Measurements from ENCODE around the gene AIP. TPM values are rescaled to one million over a fixed set of nuclear protein-coding genes. Genes with fewer than 3 reads are reported as not detected.

Gene AIP
- total RNA-seq, 4 donors from 2014 or later, result 39.9 to 75.9 (median 58.4) TPM

- DNase-seq, result no peak
These were observed 40.1 kb upstream of the AIP start for GRCh38 chr11:67442504-67443404.

GRCh38 chr11:67445515-67445914, 37.3 kb upstream of the AIP start:
- Histone ChIP-seq H3K27me3 (no peaks in the 10 kb centered on the region), H3K9me3 (no peaks in the 10 kb centered on the region), H3K4me1 (peaks cover 0 to 50% (median 46%) of the 10 kb centered on the region in 4 donors), H3K4me3 (no peak overlapping the region), H3K27ac (peak overlapping the region in 3 of 4 donors; percentile 43 to 99 (median 58)), H3K36me3 (peaks cover 0 to 15% (median 0%) of the 10 kb centered on the region in 3 donors)
- DNase-seq, result no peak
- no peak for TF ChIP-seq POLR2A (IDR thresholded peaks at IDR 0.05)
- TF ChIP-seq CTCF (IDR thresholded peaks at IDR 0.05), result no peak

More at GRCh38 chr11:67442504-67443404, 40.1 kb upstream of the AIP start:
- H3K36me3 ChIP-seq, result peaks cover 0 to 43% (median 0%) of the 10 kb centered on the region in 3 donors
- peaks cover 0 to 59% (median 51%) of the 10 kb centered on the region in 4 donors for H3K4me1 ChIP-seq
- peak overlapping the region; percentile 88 to 99 (median 96) for H3K27ac ChIP-seq
- H3K9me3 ChIP-seq, result no peaks in the 10 kb centered on the region
- H3K27me3 ChIP-seq, result no peaks in the 10 kb centered on the region
- peak overlapping the region; percentile 49 to 95 (median 72) for H3K4me3 ChIP-seq
- TF ChIP-seq CTCF (IDR thresholded peaks at IDR 0.05), result no peak
- no peak for TF ChIP-seq POLR2A (IDR thresholded peaks at IDR 0.05)

- Histone ChIP-seq H3K4me3 (no peak overlapping the region), H3K27ac (no peak overlapping the region), H3K36me3 (no peaks in the 10 kb centered on the region), H3K27me3 (no peaks in the 10 kb centered on the region), H3K9me3 (no peaks in the 10 kb centered on the region), H3K4me1 (peaks cover 0 to 34% (median 28%) of the 10 kb centered on the region in 4 donors)
- no peak for DNase-seq
- no peak for TF ChIP-seq CTCF (IDR thresholded peaks at IDR 0.05)
- no peak for TF ChIP-seq POLR2A (IDR thresholded peaks at IDR 0.05)
These were observed 34.6 kb upstream of the AIP start for GRCh38 chr11:67448220-67448609.

GRCh38 chr11:67449116-67449844, 33.5 kb upstream of the AIP start:
- DNase-seq, result no peak
- peaks cover 0 to 33% (median 25%) of the 10 kb centered on the region in 4 donors for H3K4me1 ChIP-seq
- peak overlapping the region in 1 of 4 donors; percentile 5 for H3K27ac ChIP-seq
- no peaks in the 10 kb centered on the region for H3K27me3 ChIP-seq
- no peak for TF ChIP-seq CTCF (IDR thresholded peaks at IDR 0.05)
- TF ChIP-seq POLR2A (IDR thresholded peaks at IDR 0.05), result no peak
- H3K9me3 ChIP-seq, result no peaks in the 10 kb centered on the region
- no peak overlapping the region for H3K4me3 ChIP-seq
- no peaks in the 10 kb centered on the region for H3K36me3 ChIP-seq

- Histone ChIP-seq H3K4me1 (peaks cover 0 to 21% (median 9%) of the 10 kb centered on the region in 4 donors), H3K27me3 (no peaks in the 10 kb centered on the region), H3K27ac (no peak overlapping the region), H3K36me3 (no peaks in the 10 kb centered on the region), H3K4me3 (no peak overlapping the region), H3K9me3 (no peaks in the 10 kb centered on the region)
- no peak for DNase-seq
- TF ChIP-seq POLR2A (IDR thresholded peaks at IDR 0.05), result no peak
- TF ChIP-seq CTCF (IDR thresholded peaks at IDR 0.05), result no peak
These were observed 31.8 kb upstream of the AIP start for GRCh38 chr11:67450796-67451657.
